HepG2 (cell line): ENCODE data around the gene NGRN. TPM values are rescaled to one million over a fixed set of nuclear protein-coding genes. Genes with fewer than 3 reads are reported as not detected.

Source experiments
- HOXA3 ChIP-seq: sonication (generic); formaldehyde crosslinking; IDR thresholded peaks from 2 replicates; pipeline ENCODE4 v1.5.0; 2020; ENCODE audit warnings: missing genetic modification reagents
- JUN ChIP-seq: sonication (generic); formaldehyde crosslinking; IDR thresholded peaks from 2 replicates; pipeline ENCODE4 v1.4.0; 2020; ENCODE audit warnings: mild to moderate bottlenecking, missing genetic modification reagents
- MATR3 ChIP-seq: sonication (generic); formaldehyde crosslinking; IDR thresholded peaks from 2 replicates; pipeline ENCODE4 v1.4.0; 2020; ENCODE audit warnings: missing genetic modification reagents
- MYC ChIP-seq: sonication (generic); formaldehyde crosslinking; IDR thresholded peaks from 2 replicates; pipeline ENCODE4 v1.9.0; 2021; ENCODE audit warnings: missing genetic modification reagents, borderline replicate concordance
- PHF21A ChIP-seq: sonication (generic); formaldehyde crosslinking; IDR thresholded peaks from 2 replicates; pipeline ENCODE4 v1.5.0; 2020; ENCODE audit warnings: mild to moderate bottlenecking, missing genetic modification reagents
- PITX1 ChIP-seq: sonication (generic); formaldehyde crosslinking; IDR thresholded peaks from 2 replicates; pipeline ENCODE4 v1.5.1; 2020; ENCODE audit warnings: mild to moderate bottlenecking, missing genetic modification reagents
- POLR2A ChIP-seq, 2 experiments: IDR thresholded peaks; 2 replicates each; pipeline ENCODE4 v1.6.1; 2011; ENCODE audit warnings: low read depth in 2 of 2, low read length in 2 of 2, mild to moderate bottlenecking in 1 of 2, moderate library complexity in 1 of 2; ENCODE audit not compliant: insufficient read depth in 1 of 2
- STAT5B ChIP-seq: sonication (generic); formaldehyde crosslinking; IDR thresholded peaks from 2 replicates; pipeline ENCODE4 v1.4.0; 2020; ENCODE audit warnings: missing genetic modification reagents
- TBP ChIP-seq: sonication (generic); formaldehyde crosslinking; IDR thresholded peaks from 2 replicates; pipeline ENCODE4 v1.5.0; 2020; ENCODE audit warnings: missing genetic modification reagents
- U2AF2 ChIP-seq: fragments of 200-400 bp; formaldehyde crosslinking; IDR thresholded peaks from 2 replicates; pipeline ENCODE4 v1.6.1; 2017; ENCODE audit warnings: low read depth, mild to moderate bottlenecking, low read length
- ZNF12 ChIP-seq: sonication (generic); formaldehyde crosslinking; IDR thresholded peaks from 2 replicates; pipeline ENCODE4 v1.5.0; 2020; ENCODE audit warnings: missing genetic modification reagents
- ZNF230 ChIP-seq: sonication (generic); formaldehyde crosslinking; IDR thresholded peaks from 2 replicates; pipeline ENCODE4 v1.4.0; 2020; ENCODE audit warnings: mild to moderate bottlenecking, missing genetic modification reagents
- ZNF598 ChIP-seq: sonication (generic); formaldehyde crosslinking; IDR thresholded peaks from 2 replicates; pipeline ENCODE4 v1.5.1; 2020; ENCODE audit warnings: mild to moderate bottlenecking, missing genetic modification reagents, borderline replicate concordance
- polyA plus RNA-seq, 8 experiments: library from polyadenylated mRNA; depleted of rRNA in 3 of 8; stranded (reverse) in 7 of 8; unstranded in 1 of 8; fragments of >200 nt; fragmentation: Illumina TruSeq in 4 of 8; extraction: Trizol in 4 of 8; gene quantifications; 2 replicates each; pipeline versions ENCODE4 v1.2.1 to v1.2.3, GENCODE V29; 2011 to 2016; ENCODE audit warnings: low read depth in 4 of 8, missing spikeins in 1 of 8, mixed read lengths in 1 of 8; ENCODE audit not compliant: insufficient read depth in 1 of 8
- total RNA-seq, 5 experiments: library from RNA; depleted of rRNA; stranded (reverse); fragments of >200 nt; fragmentation: Illumina TruSeq; extraction: Trizol; gene quantifications; 2 replicates each; pipeline ENCODE4 v1.2.3, GENCODE V29; 2016; ENCODE audit warnings: low read depth in 1 of 5
- TF ChIP-seq, protein P1 (sequence below): sonication (generic); formaldehyde crosslinking; IDR thresholded peaks from 2 replicates; pipeline ENCODE4 v1.4.0; 2020; ENCODE audit warnings: mild to moderate bottlenecking, missing genetic modification reagents
- TF ChIP-seq, protein P2 (sequence below): sonication (generic); formaldehyde crosslinking; IDR thresholded peaks from 2 replicates; pipeline ENCODE4 v1.4.0; 2020; ENCODE audit warnings: mild to moderate bottlenecking, missing genetic modification reagents
- TF ChIP-seq, protein P3 (sequence below): IDR thresholded peaks from 2 replicates; pipeline ENCODE4 v1.6.1; 2016; ENCODE audit warnings: missing biosample characterization, missing genetic modification reagents, low read depth
- TF ChIP-seq, protein P4 (sequence below): sonication (generic); formaldehyde crosslinking; IDR thresholded peaks from 2 replicates; pipeline ENCODE4 v1.5.1; 2020; ENCODE audit warnings: missing genetic modification reagents, mild to moderate bottlenecking, borderline replicate concordance
- TF ChIP-seq, protein P5 (sequence below): sonication (generic); formaldehyde crosslinking; IDR thresholded peaks from 2 replicates; pipeline ENCODE4 v1.4.0; 2020; ENCODE audit warnings: missing genetic modification reagents

The NGRN gene
- total and polyA plus RNA-seq, 2 of the 13 experiments (the other 11 are each of a cell fraction or from before 2014, with no cell fraction given) = 39.8 to 63.7 TPM

DNA sequence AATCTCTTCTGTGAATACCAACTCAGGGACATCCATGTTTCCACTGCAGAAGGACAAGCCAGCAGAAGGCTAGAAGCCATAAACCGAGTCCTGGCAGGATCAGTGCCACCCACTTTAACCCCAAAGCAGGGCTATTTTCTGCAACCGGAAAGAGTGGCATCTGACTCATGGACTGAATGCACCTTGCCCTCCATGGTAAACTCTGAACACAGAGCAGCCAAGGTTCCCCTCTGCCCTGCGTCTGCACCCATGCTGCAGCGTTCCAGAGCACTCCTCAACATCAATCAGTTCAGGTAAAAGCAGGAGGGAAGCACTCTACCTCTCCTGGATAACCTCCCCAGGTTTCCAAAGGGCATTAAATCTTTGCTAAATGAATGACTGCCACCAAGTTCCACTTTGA lies 801 bp upstream of the NGRN start (continued):
- TF ChIP-seq U2AF2 = no peak
- TF ChIP-seq PHF21A (CRISPR knock-in tag) = peak; percentile 8; the same call in 1 of the 2 replicates
- no peak for TF ChIP-seq MATR3 (CRISPR knock-in tag)
- TF ChIP-seq, protein P1, sequence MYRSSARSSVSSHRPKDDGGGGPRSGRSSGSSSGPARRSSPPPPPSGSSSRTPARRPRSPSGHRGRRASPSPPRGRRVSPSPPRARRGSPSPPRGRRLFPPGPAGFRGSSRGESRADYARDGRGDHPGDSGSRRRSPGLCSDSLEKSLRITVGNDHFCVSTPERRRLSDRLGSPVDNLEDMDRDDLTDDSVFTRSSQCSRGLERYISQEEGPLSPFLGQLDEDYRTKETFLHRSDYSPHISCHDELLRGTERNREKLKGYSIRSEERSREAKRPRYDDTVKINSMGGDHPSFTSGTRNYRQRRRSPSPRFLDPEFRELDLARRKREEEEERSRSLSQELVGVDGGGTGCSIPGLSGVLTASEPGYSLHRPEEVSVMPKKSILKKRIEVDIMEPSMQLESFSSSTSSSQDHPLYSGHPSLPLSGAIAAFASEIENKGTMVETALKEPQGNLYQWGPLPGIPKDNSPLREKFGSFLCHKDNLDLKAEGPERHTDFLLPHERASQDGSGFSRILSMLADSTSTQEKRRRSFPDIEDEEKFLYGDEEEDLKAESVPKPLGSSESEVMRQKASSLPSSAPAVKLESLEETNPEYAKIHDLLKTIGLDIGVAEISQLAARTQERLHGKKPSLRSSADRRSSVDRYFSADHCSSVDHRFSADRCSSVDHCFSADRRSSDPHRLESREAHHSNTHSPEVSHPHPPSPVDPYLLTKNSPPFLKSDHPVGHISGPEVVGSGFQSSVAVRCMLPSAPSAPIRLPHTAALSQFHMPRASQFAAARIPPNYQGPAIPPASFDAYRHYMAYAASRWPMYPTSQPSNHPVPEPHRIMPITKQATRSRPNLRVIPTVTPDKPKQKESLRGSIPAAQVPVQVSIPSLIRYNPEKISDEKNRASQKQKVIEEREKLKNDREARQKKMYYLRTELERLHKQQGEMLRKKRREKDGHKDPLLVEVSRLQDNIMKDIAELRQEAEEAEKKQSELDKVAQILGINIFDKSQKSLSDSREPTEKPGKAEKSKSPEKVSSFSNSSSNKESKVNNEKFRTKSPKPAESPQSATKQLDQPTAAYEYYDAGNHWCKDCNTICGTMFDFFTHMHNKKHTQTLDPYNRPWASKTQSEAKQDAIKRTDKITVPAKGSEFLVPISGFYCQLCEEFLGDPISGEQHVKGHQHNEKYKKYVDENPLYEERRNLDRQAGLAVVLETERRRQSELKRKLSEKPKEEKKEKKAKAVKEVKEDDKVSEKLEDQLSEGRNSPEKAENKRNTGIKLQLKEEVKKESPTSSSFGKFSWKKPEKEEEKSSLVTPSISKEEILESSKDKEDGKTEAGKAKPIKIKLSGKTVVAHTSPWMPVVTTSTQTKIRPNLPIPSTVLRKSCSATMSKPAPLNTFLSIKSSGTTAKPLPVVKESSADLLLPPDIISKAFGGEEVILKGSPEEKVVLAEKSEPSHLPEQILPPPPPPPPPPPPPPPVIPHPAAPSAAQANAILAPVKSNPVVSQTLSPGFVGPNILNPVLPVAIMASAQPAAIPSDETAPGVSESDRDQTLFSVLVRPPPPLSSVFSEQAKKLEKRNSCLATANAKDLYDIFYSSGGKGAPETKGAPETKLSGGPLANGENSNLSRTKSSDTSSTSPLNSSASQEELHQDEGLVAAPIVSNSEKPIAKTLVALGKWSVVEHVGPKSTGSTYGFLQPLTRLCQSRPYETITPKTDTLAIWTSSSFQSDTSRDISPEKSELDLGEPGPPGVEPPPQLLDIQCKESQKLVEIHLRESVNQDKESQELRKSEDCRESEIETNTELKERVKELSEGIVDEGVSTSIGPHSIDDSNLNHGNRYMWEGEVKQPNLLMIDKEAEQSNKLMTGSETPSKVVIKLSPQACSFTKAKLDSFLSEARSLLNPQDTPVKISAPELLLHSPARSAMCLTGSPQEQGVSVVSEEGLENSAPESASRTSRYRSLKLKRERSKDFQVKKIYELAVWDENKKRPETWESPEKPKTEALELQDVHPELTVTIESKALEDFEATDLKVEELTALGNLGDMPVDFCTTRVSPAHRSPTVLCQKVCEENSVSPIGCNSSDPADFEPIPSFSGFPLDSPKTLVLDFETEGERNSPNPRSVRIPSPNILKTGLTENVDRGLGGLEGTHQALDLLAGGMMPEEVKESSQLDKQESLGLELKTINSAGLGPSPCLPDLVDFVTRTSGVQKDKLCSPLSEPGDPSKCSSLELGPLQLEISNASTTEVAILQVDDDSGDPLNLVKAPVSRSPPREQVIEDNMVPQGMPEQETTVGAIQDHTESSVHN (CRISPR knock-in tag) = no peak
- TF ChIP-seq, protein P2, sequence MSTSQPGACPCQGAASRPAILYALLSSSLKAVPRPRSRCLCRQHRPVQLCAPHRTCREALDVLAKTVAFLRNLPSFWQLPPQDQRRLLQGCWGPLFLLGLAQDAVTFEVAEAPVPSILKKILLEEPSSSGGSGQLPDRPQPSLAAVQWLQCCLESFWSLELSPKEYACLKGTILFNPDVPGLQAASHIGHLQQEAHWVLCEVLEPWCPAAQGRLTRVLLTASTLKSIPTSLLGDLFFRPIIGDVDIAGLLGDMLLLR = no peak
- TF ChIP-seq TBP (CRISPR knock-in tag) = no peak
- TF ChIP-seq STAT5B (CRISPR knock-in tag) = no peak
- TF ChIP-seq, protein P3, sequence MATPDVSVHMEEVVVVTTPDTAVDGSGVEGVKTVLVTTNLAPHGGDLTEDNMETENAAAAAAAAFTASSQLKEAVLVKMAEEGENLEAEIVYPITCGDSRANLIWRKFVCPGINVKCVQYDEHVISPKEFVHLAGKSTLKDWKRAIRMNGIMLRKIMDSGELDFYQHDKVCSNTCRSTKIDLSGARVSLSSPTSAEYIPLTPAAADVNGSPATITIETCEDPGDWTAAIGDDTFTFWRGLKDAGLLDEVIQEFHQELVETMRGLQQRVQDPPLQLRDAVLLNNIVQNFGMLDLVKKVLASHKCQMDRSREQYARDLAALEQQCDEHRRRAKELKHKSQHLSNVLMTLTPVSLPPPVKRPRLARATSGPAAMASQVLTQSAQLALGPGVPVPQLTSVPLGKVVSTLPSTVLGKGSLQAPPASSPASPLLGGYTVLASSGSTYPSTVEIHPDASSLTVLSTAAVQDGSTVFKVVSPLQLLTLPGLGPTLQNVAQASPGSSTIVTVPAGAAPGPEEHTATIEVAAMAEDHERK (CRISPR knock-in tag) = no peak
- TF ChIP-seq, protein P4, sequence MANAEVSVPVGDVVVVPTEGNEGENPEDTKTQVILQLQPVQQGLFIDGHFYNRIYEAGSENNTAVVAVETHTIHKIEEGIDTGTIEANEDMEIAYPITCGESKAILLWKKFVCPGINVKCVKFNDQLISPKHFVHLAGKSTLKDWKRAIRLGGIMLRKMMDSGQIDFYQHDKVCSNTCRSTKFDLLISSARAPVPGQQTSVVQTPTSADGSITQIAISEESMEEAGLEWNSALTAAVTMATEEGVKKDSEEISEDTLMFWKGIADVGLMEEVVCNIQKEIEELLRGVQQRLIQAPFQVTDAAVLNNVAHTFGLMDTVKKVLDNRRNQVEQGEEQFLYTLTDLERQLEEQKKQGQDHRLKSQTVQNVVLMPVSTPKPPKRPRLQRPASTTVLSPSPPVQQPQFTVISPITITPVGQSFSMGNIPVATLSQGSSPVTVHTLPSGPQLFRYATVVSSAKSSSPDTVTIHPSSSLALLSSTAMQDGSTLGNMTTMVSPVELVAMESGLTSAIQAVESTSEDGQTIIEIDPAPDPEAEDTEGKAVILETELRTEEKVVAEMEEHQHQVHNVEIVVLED (CRISPR knock-in tag) = no peak
- TF ChIP-seq, protein P5, sequence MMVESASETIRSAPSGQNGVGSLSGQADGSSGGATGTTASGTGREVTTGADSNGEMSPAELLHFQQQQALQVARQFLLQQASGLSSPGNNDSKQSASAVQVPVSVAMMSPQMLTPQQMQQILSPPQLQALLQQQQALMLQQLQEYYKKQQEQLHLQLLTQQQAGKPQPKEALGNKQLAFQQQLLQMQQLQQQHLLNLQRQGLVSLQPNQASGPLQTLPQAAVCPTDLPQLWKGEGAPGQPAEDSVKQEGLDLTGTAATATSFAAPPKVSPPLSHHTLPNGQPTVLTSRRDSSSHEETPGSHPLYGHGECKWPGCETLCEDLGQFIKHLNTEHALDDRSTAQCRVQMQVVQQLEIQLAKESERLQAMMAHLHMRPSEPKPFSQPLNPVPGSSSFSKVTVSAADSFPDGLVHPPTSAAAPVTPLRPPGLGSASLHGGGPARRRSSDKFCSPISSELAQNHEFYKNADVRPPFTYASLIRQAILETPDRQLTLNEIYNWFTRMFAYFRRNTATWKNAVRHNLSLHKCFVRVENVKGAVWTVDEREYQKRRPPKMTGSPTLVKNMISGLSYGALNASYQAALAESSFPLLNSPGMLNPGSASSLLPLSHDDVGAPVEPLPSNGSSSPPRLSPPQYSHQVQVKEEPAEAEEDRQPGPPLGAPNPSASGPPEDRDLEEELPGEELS = 0 out of 2 replicates have a peak, but pooled peaks have one; percentile 23
- no peak for TF ChIP-seq ZNF230 (CRISPR knock-in tag)
- TF ChIP-seq JUN (CRISPR knock-in tag) = no peak
- TF ChIP-seq POLR2A (IDR thresholded peaks at IDR 0.05; ENCODE audit: insufficient read depth in 1 of 2, low read depth in 2 of 2, low read length in 2 of 2) = no peak; a peak in 1 of 4 replicates
- TF ChIP-seq PITX1 (CRISPR knock-in tag) = no peak
- TF ChIP-seq ZNF12 (CRISPR knock-in tag) = no peak
- TF ChIP-seq ZNF598 (CRISPR knock-in tag) = no peak
- TF ChIP-seq HOXA3 = no peak; the same call in 1 of the 2 replicates
- no peak for TF ChIP-seq MYC
